Amniotic epithelial cell (primary cell): Measurements from ENCODE around the gene ATP1A3.
"Not testable (repeated sequence)": the region's sequence is repeated elsewhere in the genome, so short reads cannot be mapped to it uniquely, and the experiment has no call there.

Source experiments
- DNase-seq: peaks from one replicate; pipeline ENCODE4 v3.0.0-alpha.2; 2010; ENCODE audit warnings: low read depth

The ATP1A3 gene

GRCh38 chr19:41993612-41994483 is at the start of gene ATP1A3:
ATP1A3 (minus strand) TSS chr19:41994230; CDS start chr19:41994076, 154 bp downstream.
- peak; percentile 18 for DNase-seq

- DNase-seq: no peak
Measured at GRCh38 chr19:42042455-42043170, 48.6 kb upstream of the ATP1A3 start.

GRCh38 chr19:42040491-42040890 is 46.5 kb upstream of the ATP1A3 start:
- not testable (repeated sequence) for DNase-seq

- no peak for DNase-seq
Measured at GRCh38 chr19:42040031-42040430, 46.0 kb upstream of the ATP1A3 start.

GRCh38 chr19:42038666-42039065 is 44.6 kb upstream of the ATP1A3 start:
- DNase-seq: no peak

GRCh38 chr19:42037649-42038048 is 43.6 kb upstream of the ATP1A3 start:
- no peak for DNase-seq

- peak; percentile 74 for DNase-seq
Measured at GRCh38 chr19:42034640-42035391, 40.8 kb upstream of the ATP1A3 start.

GRCh38 chr19:42033413-42033812 is 39.4 kb upstream of the ATP1A3 start:
- DNase-seq: no peak

GRCh38 chr19:42032431-42032830 is 38.4 kb upstream of the ATP1A3 start:
- no peak for DNase-seq

- no peak for DNase-seq
Measured at GRCh38 chr19:42030645-42031440, 36.8 kb upstream of the ATP1A3 start.

- no peak for DNase-seq
Measured at GRCh38 chr19:42028304-42029216, 34.5 kb upstream of the ATP1A3 start.

GRCh38 chr19:42024622-42025111 is 30.6 kb upstream of the ATP1A3 start:
- peak; percentile 27 for DNase-seq

- DNase-seq: no peak
Measured at GRCh38 chr19:42023943-42024260, 29.9 kb upstream of the ATP1A3 start.

GRCh38 chr19:42023121-42023942 is 29.3 kb upstream of the ATP1A3 start:
- DNase-seq: no peak

GRCh38 chr19:42022616-42023015 is 28.6 kb upstream of the ATP1A3 start:
- no peak for DNase-seq

GRCh38 chr19:42021185-42021584 is 27.2 kb upstream of the ATP1A3 start:
- no peak for DNase-seq

- DNase-seq: no peak
Measured at GRCh38 chr19:42018503-42019193, 24.6 kb upstream of the ATP1A3 start.

GRCh38 chr19:42017040-42017439 is 23.0 kb upstream of the ATP1A3 start:
- DNase-seq: no peak

- not testable (repeated sequence) for DNase-seq
Measured at GRCh38 chr19:42012747-42013146, 18.7 kb upstream of the ATP1A3 start.
